ENCODE data around the gene BABAM2. TPM values are rescaled to one million over a fixed set of nuclear protein-coding genes. Genes with fewer than 3 reads are reported as not detected.

Gene BABAM2
- total RNA-seq, 1 experiment from 2014 or later, result 46.1 TPM

DNA sequence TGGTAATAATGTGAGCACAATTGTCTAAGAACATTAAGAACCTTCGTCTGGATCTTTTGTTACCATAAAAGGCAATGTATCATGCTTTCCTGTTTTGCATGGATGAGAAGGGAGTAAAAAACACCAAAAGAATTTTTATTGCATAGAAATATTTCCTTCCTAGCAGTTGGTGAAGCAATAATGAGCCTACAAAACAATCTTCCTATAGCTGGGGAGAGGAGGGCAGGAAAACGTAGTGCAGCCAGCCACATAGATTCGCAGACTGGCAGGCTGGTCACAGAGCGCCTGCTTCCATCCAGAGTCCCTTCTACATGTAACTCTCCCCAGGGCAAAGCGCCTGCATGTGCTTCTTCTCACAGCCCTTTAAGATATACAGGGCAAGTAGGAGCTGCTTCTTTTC is 190.4 kb downstream of the BABAM2 start:
- no peak overlapping the region for H2AFZ ChIP-seq
- no peaks in the 10 kb centered on the region; the same call in 1 of the 2 replicates for H3K9me2 ChIP-seq (ENCODE audit: insufficient read depth)
- H4K20me1 ChIP-seq (ENCODE audit: insufficient read depth), result no peaks in the 10 kb centered on the region
- no peaks in the 10 kb centered on the region for H3K9me3 ChIP-seq (ENCODE audit: insufficient read depth, low read depth)
- no peaks in the 10 kb centered on the region for H3F3A ChIP-seq (ENCODE audit: insufficient read depth, low read depth)
- intact Hi-C loops (cut with micrococcal nuclease; ENCODE audit: unreplicated experiment), result no loop called here
- H3K27me3 ChIP-seq (ENCODE audit: insufficient read depth, low read depth), result no peaks in the 10 kb centered on the region
- no peaks in the 10 kb centered on the region for H3K4me1 ChIP-seq (replicated peaks; ENCODE audit: insufficient read depth)
- no peaks in the 10 kb centered on the region for H3K36me3 ChIP-seq (ENCODE audit: low read depth)
- H3K79me2 ChIP-seq (ENCODE audit: low read depth), result no peaks in the 10 kb centered on the region
- H3K4me2 ChIP-seq, result no peak overlapping the region
- ChIA-PET CTCF (no interaction called here), POLR2A (ENCODE audit: unreplicated experiment) (no interaction called here)
- TF ChIP-seq EZH2 (IDR thresholded peaks at IDR 0.05; ENCODE audit: low read depth), result no peak
- TF ChIP-seq, protein P1, sequence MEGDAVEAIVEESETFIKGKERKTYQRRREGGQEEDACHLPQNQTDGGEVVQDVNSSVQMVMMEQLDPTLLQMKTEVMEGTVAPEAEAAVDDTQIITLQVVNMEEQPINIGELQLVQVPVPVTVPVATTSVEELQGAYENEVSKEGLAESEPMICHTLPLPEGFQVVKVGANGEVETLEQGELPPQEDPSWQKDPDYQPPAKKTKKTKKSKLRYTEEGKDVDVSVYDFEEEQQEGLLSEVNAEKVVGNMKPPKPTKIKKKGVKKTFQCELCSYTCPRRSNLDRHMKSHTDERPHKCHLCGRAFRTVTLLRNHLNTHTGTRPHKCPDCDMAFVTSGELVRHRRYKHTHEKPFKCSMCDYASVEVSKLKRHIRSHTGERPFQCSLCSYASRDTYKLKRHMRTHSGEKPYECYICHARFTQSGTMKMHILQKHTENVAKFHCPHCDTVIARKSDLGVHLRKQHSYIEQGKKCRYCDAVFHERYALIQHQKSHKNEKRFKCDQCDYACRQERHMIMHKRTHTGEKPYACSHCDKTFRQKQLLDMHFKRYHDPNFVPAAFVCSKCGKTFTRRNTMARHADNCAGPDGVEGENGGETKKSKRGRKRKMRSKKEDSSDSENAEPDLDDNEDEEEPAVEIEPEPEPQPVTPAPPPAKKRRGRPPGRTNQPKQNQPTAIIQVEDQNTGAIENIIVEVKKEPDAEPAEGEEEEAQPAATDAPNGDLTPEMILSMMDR (conservative IDR thresholded peaks at IDR 0.05), result no peak
- H3K4me3 ChIP-seq, result no peak overlapping the region
- no peak for DNase-seq
- H3K27ac ChIP-seq, result no peak overlapping the region
- no TSS peak for BruUV-seq (replicated peaks)

DNA sequence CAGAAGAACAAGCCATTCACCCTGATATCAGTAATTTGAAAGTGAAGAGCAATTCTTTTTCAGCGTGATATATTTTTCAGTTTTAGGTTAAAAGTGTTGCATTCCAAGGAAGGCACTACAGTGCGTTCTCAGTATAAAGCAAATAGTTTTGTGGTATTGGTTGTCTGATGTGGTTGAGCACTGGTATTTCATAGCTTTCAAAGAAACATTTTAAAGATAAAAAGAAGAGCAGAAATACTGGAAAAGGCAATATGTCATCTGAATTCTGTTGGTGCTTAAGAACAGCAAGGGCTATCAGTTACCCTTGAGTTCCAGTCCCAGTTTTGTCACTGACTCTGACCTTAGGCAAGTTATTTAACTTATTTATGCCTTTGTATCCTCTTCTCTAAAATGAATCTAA is 191.6 kb downstream of the BABAM2 start:
- no TSS peak for BruUV-seq (replicated peaks)
- Histone ChIP-seq H3F3A (ENCODE audit: insufficient read depth, low read depth) (no peaks in the 10 kb centered on the region), H3K36me3 (ENCODE audit: low read depth) (no peaks in the 10 kb centered on the region), H4K20me1 (ENCODE audit: insufficient read depth) (no peaks in the 10 kb centered on the region), H3K9me2 (ENCODE audit: insufficient read depth) (no peaks in the 10 kb centered on the region; the same call in 1 of the 2 replicates), H3K4me1 (replicated peaks; ENCODE audit: insufficient read depth) (no peaks in the 10 kb centered on the region), H3K27me3 (ENCODE audit: insufficient read depth, low read depth) (no peaks in the 10 kb centered on the region), H2AFZ (no peak overlapping the region), H3K27ac (no peak overlapping the region), H3K9me3 (ENCODE audit: insufficient read depth, low read depth) (no peaks in the 10 kb centered on the region), H3K4me2 (no peak overlapping the region), H3K79me2 (ENCODE audit: low read depth) (no peaks in the 10 kb centered on the region), H3K4me3 (no peak overlapping the region)
- ChIA-PET POLR2A (ENCODE audit: unreplicated experiment) (no interaction called here), CTCF (no interaction called here)
- TF ChIP-seq, protein P1 (conservative IDR thresholded peaks at IDR 0.05), result no peak
- no peak for TF ChIP-seq EZH2 (IDR thresholded peaks at IDR 0.05; ENCODE audit: low read depth)
- intact Hi-C loops (cut with micrococcal nuclease; ENCODE audit: unreplicated experiment), result no loop called here
- DNase-seq, result no peak

GRCh38 chr2:28083476-28083875 is 192.9 kb downstream of the BABAM2 start:
- H3K9me2 ChIP-seq (ENCODE audit: insufficient read depth), result no peaks in the 10 kb centered on the region
- no peak for DNase-seq
- TF ChIP-seq, protein P1 (conservative IDR thresholded peaks at IDR 0.05), result no peak
- no peak for TF ChIP-seq EZH2 (IDR thresholded peaks at IDR 0.05; ENCODE audit: low read depth)
- ChIA-PET CTCF (no interaction called here), POLR2A (ENCODE audit: unreplicated experiment) (no interaction called here)
- intact Hi-C loops (cut with micrococcal nuclease; ENCODE audit: unreplicated experiment), result no loop called here
- no peaks in the 10 kb centered on the region for H3K36me3 ChIP-seq (ENCODE audit: low read depth)
- no peak overlapping the region for H3K27ac ChIP-seq
- H3K4me1 ChIP-seq (replicated peaks; ENCODE audit: insufficient read depth), result peaks cover 1% of the 10 kb centered on the region; the same call in 1 of the 2 replicates
- H4K20me1 ChIP-seq (ENCODE audit: insufficient read depth), result no peaks in the 10 kb centered on the region
- no TSS peak for BruUV-seq (replicated peaks)
- H3K27me3 ChIP-seq (ENCODE audit: insufficient read depth, low read depth), result no peaks in the 10 kb centered on the region
- H3K9me3 ChIP-seq (ENCODE audit: insufficient read depth, low read depth), result no peaks in the 10 kb centered on the region
- no peak overlapping the region for H3K4me3 ChIP-seq
- no peak overlapping the region for H3K4me2 ChIP-seq
- H3F3A ChIP-seq (ENCODE audit: insufficient read depth, low read depth), result no peaks in the 10 kb centered on the region
- no peak overlapping the region for H2AFZ ChIP-seq
- H3K79me2 ChIP-seq (ENCODE audit: low read depth), result no peaks in the 10 kb centered on the region
